ENCODE measurements around the gene ARAP2.

GRCh38 chr4:36281384-36282106, 37.2 kb upstream of the ARAP2 start, which contains the start of gene DTHD1:
- TF ChIP-seq MAX (IDR thresholded peaks at IDR 0.05) (no peak), CEBPB (IDR thresholded peaks at IDR 0.05) (no peak), TAF1 (IDR thresholded peaks at IDR 0.05; ENCODE audit: low read depth) (no peak), REST (IDR thresholded peaks at IDR 0.05; ENCODE audit: low read depth) (no peak), NFIC (IDR thresholded peaks at IDR 0.05) (no peak), RAD21 (IDR thresholded peaks at IDR 0.05; ENCODE audit: low read depth) (no peak), CREB1 (IDR thresholded peaks at IDR 0.05; ENCODE audit: low read depth) (no peak), TCF12 (IDR thresholded peaks at IDR 0.05; ENCODE audit: low read depth) (no peak), YY1 (IDR thresholded peaks at IDR 0.05; ENCODE audit: low read depth) (no peak), EP300 (IDR thresholded peaks at IDR 0.05; ENCODE audit: borderline replicate concordance) (no peak), ZBTB7A (IDR thresholded peaks at IDR 0.05; ENCODE audit: low read depth) (no peak)
